K562 (cell line): ENCODE measurements around the gene IL1F10. TPM values are rescaled to one million over a fixed set of nuclear protein-coding genes. Genes with fewer than 3 reads are reported as not detected.

Source experiments
- ATAC-seq: fragments of 200-7000 bp; cut with Tn5 transposase; 3 replicates; pipeline ENCODE4 v1.9.1; 2020; ENCODE audit warnings: moderate library complexity
- BruUV-seq: library from RNA; stranded (reverse); fragments of 400-500 nt; replicated peaks from 2 replicates; lab custom pipeline; 2021; lab: Mats Ljungman, UMichigan
- CTCF ChIA-PET: fragments of 300-600 bp; formaldehyde crosslinking; extraction: SDS; loops from one replicate; lab custom pipeline; 2021; ENCODE audit warnings: low intra/inter-chr PET ratio; lab: Yijun Ruan, JAX
- POLR2A ChIA-PET: fragments of 300-600, 350-650 bp; sonication (Branson Sonifier 250); formaldehyde crosslinking; extraction: SDS; loops from one replicate; lab custom pipeline; 2021; ENCODE audit warnings: antibody characterized with exemption, inconsistent platforms; lab: Yijun Ruan, JAX
- DNase-seq, 4 experiments: peaks; one replicate each; pipeline versions ENCODE4 v3.0.0 to v3.0.0-alpha.2; 2011 to 2018; ENCODE audit warnings: low spot score in 3 of 4, mixed read lengths in 3 of 4; ENCODE audit errors: extremely low read depth in 1 of 4
- FAIRE-seq: peaks from 2 replicates; lab custom pipeline; 2011; peaks lifted over from hg19 to GRCh38; lab: Jason Lieb, UNC
- H2AFZ ChIP-seq: 2 replicates; pipeline ENCODE4 v1.6.0; 2011; ENCODE audit warnings: low read depth, low read length, control low read depth, inconsistent platforms
- H3K27ac ChIP-seq: fragments of 200-600 bp; 3 replicates; pipeline ENCODE4 v1.8.0; 2011; ENCODE audit warnings: low read depth, mild to moderate bottlenecking, control low read depth, inconsistent platforms, low read length, moderate library complexity, mixed read lengths; ENCODE audit errors: extremely low read depth
- H3K27me3 ChIP-seq, 2 experiments: fragments of 300-600 bp in 1 of 2; 2 replicates in 1 of 2; 3 replicates in 1 of 2; pipeline versions ENCODE4 v1.6.0 to v1.8.0; 2011; ENCODE audit warnings: inconsistent platforms in 2 of 2, low read length in 2 of 2, mild to moderate bottlenecking in 1 of 2, mixed read lengths in 1 of 2, moderate library complexity in 1 of 2; ENCODE audit not compliant: control insufficient read depth in 2 of 2, insufficient read depth in 2 of 2
- H3K36me3 ChIP-seq: fragments of 300-600 bp; 3 replicates; pipeline ENCODE4 v1.8.0; 2011; ENCODE audit warnings: mild to moderate bottlenecking, low read length, inconsistent platforms; ENCODE audit not compliant: control insufficient read depth, insufficient read depth
- H3K4me1 ChIP-seq, 2 experiments: fragments of 200-600 bp in 1 of 2; replicated peaks in 1 of 2; 2 replicates in 1 of 2; 3 replicates in 1 of 2; pipeline versions ENCODE4 v1.5.1 to v1.8.0; 2011; ENCODE audit warnings: inconsistent platforms in 2 of 2, low read length in 2 of 2, mild to moderate bottlenecking in 1 of 2, mixed read lengths in 1 of 2, moderate library complexity in 1 of 2; ENCODE audit not compliant: control insufficient read depth in 2 of 2, insufficient read depth in 2 of 2
- H3K4me2 ChIP-seq: 2 replicates; pipeline ENCODE4 v1.6.1; 2011; ENCODE audit warnings: low read length, control low read depth, inconsistent platforms, mixed read lengths; ENCODE audit not compliant: insufficient read depth
- H3K4me3 ChIP-seq: fragments of 200-600 bp; sonication (generic), shearing (Covaris generic); 2 replicates; pipeline ENCODE4 v1.5.1; 2016; ENCODE audit warnings: control low read depth, inconsistent platforms
- H3K79me2 ChIP-seq: fragments of 200-600 bp; 3 replicates; pipeline ENCODE4 v1.8.0; 2011; ENCODE audit warnings: low read length, inconsistent platforms; ENCODE audit not compliant: control insufficient read depth, insufficient read depth
- H3K9ac ChIP-seq, 2 experiments: 2 replicates each; pipeline versions ENCODE4 v1.6.0 to v1.6.1; 2011; ENCODE audit warnings: low read depth in 2 of 2, low read length in 2 of 2, control low read depth in 1 of 2, inconsistent platforms in 1 of 2, mild to moderate bottlenecking in 1 of 2, mixed read lengths in 1 of 2; ENCODE audit not compliant: insufficient read depth in 1 of 2
- H3K9me1 ChIP-seq: one replicate; pipeline ENCODE4 v1.6.0; 2011; ENCODE audit warnings: inconsistent platforms, mild to moderate bottlenecking, low read length, moderate library complexity; ENCODE audit not compliant: control insufficient read depth, insufficient read depth
- H3K9me3 ChIP-seq: replicated peaks from 2 replicates; pipeline ENCODE4 v1.5.1; 2011; ENCODE audit warnings: low read depth, low read length, inconsistent platforms; ENCODE audit not compliant: control insufficient read depth, insufficient read depth
- H4K20me1 ChIP-seq: replicated peaks from 2 replicates; pipeline ENCODE4 v1.6.1; 2011; ENCODE audit warnings: low read length, inconsistent platforms, mixed read lengths; ENCODE audit not compliant: control insufficient read depth, insufficient read depth
- EHMT2 ChIP-seq: fragments of 450-650 bp; IDR thresholded peaks from 2 replicates; pipeline ENCODE4 v1.6.1; 2018; ENCODE audit warnings: antibody characterized with exemption
- PHTF2 ChIP-seq: fragments of 250-450 bp; sonication (Bioruptor Pico); IDR thresholded peaks from 2 replicates; pipeline ENCODE4 v1.5.0; 2021; ENCODE audit warnings: mild to moderate bottlenecking
- POLR2H ChIP-seq: IDR thresholded peaks from 2 replicates; pipeline ENCODE4 v1.6.1; 2016; ENCODE audit warnings: missing genetic modification characterization, low read depth, mild to moderate bottlenecking, control low read depth, missing compliant biosample characterization, moderate library complexity
- ZNF197 ChIP-seq: fragments of 200-800 bp; sonication (Bioruptor generic); IDR thresholded peaks from 2 replicates; pipeline ENCODE4 v1.6.1; 2016; ENCODE audit warnings: low read depth, missing genetic modification characterization, missing compliant biosample characterization
- ZNF41 ChIP-seq: fragments of 250-450 bp; sonication (Bioruptor Pico); conservative IDR thresholded peaks from 2 replicates; pipeline ENCODE4 v1.4.0; 2020; ENCODE audit warnings: mild to moderate bottlenecking
- WGBS: fragments of 100-300 bp; shearing (Covaris generic); methylation state at CpG from one replicate; pipeline ENCODE4 v1.1.6; 2016; ENCODE audit warnings: low coverage, mixed read lengths; ENCODE audit not compliant: insufficient coverage; ENCODE audit errors: missing lambda C conversion rate; 5-methylcytosine and 5-hydroxymethylcytosine counted together
- in situ Hi-C: fragments of 300-500 bp; cut with MboI; formaldehyde crosslinking; loops from 4 replicates; pipeline ENCODE4 v1.15.0; 2018; ENCODE audit warnings: inconsistent platforms, mixed read lengths
- intact Hi-C: fragments of 100-400 bp; cut with micrococcal nuclease; formaldehyde crosslinking; loops from 2 replicates; pipeline ENCODE4 v1.14.2; 2022
- polyA plus RNA-seq, 8 experiments: library from polyadenylated mRNA; depleted of rRNA in 4 of 8; stranded (reverse) in 5 of 8; unstranded in 3 of 8; fragments of >200 nt; fragmentation: Nextera tagmentation in 2 of 8; fragmentation: Illumina TruSeq in 1 of 8; extraction: Ambion mirVana in 2 of 8; extraction: Trizol in 1 of 8; gene quantifications; 2 replicates each; pipeline versions ENCODE4 v1.2.1 to v1.2.3, GENCODE V29; 2011 to 2014; ENCODE audit warnings: inconsistent platforms in 1 of 8, missing spikeins in 1 of 8
- total RNA-seq, 7 experiments: library from RNA; depleted of rRNA in 6 of 7; stranded (reverse); fragments of >200 nt in 6 of 7; fragmentation: Illumina TruSeq in 2 of 7; extraction: Trizol in 2 of 7; gene quantifications; 2 replicates each; pipeline versions ENCODE4 v1.2.1 to v1.2.3, GENCODE V29; 2011 to 2021; ENCODE audit warnings: low replicate concordance in 1 of 7
- TF ChIP-seq, protein P1 (sequence below): fragments of 250-450 bp; sonication (Bioruptor Pico); IDR thresholded peaks from 2 replicates; pipeline ENCODE4 v1.4.0; 2020; ENCODE audit warnings: mild to moderate bottlenecking
- TF ChIP-seq, protein P2 (sequence below): fragments of 150-350 bp; IDR thresholded peaks from 2 replicates; pipeline ENCODE4 v1.6.1; 2014; ENCODE audit warnings: low read depth, mild to moderate bottlenecking, low read length, borderline replicate concordance
- TF ChIP-seq, protein P3 (sequence below): fragments of 250-450 bp; sonication (Bioruptor Pico); IDR thresholded peaks from 2 replicates; pipeline ENCODE4 v1.5.0; 2020; ENCODE audit warnings: mild to moderate bottlenecking

IL1F10 gene
- total and polyA plus RNA-seq, 9 of the 15 experiments (the other 6 are each of a cell fraction or from before 2014, with no cell fraction given): not detected

DNA sequence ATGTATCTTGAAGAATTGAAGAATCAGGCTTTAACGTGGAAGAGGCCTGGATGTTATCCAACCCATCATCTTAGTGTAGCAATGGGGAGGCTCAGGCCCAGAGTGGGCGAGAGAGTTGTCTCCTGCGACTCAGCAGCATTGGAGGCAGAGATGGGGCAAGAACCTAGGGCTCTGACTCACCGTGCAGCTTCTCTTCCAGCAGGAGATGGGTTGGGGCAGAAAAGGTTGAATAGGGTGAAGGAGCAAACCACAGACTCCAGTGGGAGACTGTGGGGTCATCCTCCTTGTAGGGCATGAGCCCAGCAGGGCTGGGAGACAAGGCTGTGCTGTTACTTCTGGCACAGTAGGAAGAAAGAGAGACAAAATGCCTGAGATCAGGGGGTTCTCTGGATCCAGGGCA lies 7.4 kb upstream of the IL1F10 start:
- H4K20me1 ChIP-seq: no peaks in the 10 kb centered on the region
- WGBS: 1% methylated on average over 4 of the region's 4 CpGs
- TF ChIP-seq POLR2H (tag): no peak
- no peak for TF ChIP-seq PHTF2 (CRISPR knock-in tag)
- TF ChIP-seq EHMT2: no peak
- in situ Hi-C loops: no loop called here
- ATAC-seq (no peak), FAIRE-seq (no peak), DNase-seq (no peak)
- no peaks in the 10 kb centered on the region for H3K4me1 ChIP-seq
- H3K4me2 ChIP-seq: no peak overlapping the region
- BruUV-seq: no TSS peak
- H3K79me2 ChIP-seq: no peaks in the 10 kb centered on the region
- ChIA-PET POLR2A (no interaction called here), CTCF (no interaction called here)
- H3K36me3 ChIP-seq: no peaks in the 10 kb centered on the region
- no peaks in the 10 kb centered on the region for H3K9me3 ChIP-seq
- H3K27me3 ChIP-seq: peaks cover 0 to 22% of the 10 kb centered on the region in 2 experiments; a peak in 3 of 5 replicates
- no peak overlapping the region for H3K4me3 ChIP-seq
- H3K9me1 ChIP-seq: no peaks in the 10 kb centered on the region
- no peak overlapping the region for H2AFZ ChIP-seq
- no peak overlapping the region for H3K27ac ChIP-seq
- H3K9ac ChIP-seq: no peak overlapping the region
- intact Hi-C loops: no loop called here

DNA sequence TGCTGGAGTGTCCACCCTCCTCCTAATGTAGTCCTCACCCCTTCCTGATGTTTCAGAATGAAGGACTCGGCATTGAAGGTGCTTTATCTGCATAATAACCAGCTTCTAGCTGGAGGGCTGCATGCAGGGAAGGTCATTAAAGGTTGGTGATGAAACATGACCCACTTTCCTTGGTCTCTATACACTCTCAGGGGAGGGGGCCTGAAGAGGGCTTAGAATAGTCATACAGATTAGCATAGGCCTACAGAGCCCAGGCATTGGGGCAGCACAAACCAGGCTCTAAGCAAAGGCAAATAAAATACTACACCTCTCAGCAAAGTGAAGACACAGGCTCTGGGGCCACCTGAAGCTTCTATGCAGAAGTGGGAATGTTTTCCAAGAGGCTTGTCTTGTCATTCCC lies 7.0 kb upstream of the IL1F10 start:
- H3K4me1 ChIP-seq: no peaks in the 10 kb centered on the region
- in situ Hi-C loops: no loop called here
- no peak for DNase-seq
- H3K79me2 ChIP-seq: no peaks in the 10 kb centered on the region
- ChIA-PET POLR2A (no interaction called here), CTCF (no interaction called here)
- H3K27me3 ChIP-seq: peaks cover 0 to 22% of the 10 kb centered on the region in 2 experiments; a peak in 3 of 5 replicates
- BruUV-seq: no TSS peak
- no peak overlapping the region for H3K27ac ChIP-seq
- H3K4me2 ChIP-seq: no peak overlapping the region
- no peaks in the 10 kb centered on the region for H4K20me1 ChIP-seq
- no peak for ATAC-seq
- H3K36me3 ChIP-seq: no peaks in the 10 kb centered on the region
- no peak for FAIRE-seq
- H3K9ac ChIP-seq: no peak overlapping the region
- H3K9me1 ChIP-seq: no peaks in the 10 kb centered on the region
- H2AFZ ChIP-seq: no peak overlapping the region
- intact Hi-C loops: no loop called here
- 0% methylated on average over 1 of the region's 1 CpG for WGBS
- no peak overlapping the region for H3K4me3 ChIP-seq
- H3K9me3 ChIP-seq: no peaks in the 10 kb centered on the region
- TF ChIP-seq, protein P1, sequence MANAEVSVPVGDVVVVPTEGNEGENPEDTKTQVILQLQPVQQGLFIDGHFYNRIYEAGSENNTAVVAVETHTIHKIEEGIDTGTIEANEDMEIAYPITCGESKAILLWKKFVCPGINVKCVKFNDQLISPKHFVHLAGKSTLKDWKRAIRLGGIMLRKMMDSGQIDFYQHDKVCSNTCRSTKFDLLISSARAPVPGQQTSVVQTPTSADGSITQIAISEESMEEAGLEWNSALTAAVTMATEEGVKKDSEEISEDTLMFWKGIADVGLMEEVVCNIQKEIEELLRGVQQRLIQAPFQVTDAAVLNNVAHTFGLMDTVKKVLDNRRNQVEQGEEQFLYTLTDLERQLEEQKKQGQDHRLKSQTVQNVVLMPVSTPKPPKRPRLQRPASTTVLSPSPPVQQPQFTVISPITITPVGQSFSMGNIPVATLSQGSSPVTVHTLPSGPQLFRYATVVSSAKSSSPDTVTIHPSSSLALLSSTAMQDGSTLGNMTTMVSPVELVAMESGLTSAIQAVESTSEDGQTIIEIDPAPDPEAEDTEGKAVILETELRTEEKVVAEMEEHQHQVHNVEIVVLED (CRISPR knock-in tag): no peak
- TF ChIP-seq, protein P2, sequence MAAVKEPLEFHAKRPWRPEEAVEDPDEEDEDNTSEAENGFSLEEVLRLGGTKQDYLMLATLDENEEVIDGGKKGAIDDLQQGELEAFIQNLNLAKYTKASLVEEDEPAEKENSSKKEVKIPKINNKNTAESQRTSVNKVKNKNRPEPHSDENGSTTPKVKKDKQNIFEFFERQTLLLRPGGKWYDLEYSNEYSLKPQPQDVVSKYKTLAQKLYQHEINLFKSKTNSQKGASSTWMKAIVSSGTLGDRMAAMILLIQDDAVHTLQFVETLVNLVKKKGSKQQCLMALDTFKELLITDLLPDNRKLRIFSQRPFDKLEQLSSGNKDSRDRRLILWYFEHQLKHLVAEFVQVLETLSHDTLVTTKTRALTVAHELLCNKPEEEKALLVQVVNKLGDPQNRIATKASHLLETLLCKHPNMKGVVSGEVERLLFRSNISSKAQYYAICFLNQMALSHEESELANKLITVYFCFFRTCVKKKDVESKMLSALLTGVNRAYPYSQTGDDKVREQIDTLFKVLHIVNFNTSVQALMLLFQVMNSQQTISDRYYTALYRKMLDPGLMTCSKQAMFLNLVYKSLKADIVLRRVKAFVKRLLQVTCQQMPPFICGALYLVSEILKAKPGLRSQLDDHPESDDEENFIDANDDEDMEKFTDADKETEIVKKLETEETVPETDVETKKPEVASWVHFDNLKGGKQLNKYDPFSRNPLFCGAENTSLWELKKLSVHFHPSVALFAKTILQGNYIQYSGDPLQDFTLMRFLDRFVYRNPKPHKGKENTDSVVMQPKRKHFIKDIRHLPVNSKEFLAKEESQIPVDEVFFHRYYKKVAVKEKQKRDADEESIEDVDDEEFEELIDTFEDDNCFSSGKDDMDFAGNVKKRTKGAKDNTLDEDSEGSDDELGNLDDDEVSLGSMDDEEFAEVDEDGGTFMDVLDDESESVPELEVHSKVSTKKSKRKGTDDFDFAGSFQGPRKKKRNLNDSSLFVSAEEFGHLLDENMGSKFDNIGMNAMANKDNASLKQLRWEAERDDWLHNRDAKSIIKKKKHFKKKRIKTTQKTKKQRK: no peak
- TF ChIP-seq ZNF197 (CRISPR knock-in tag) (no peak), ZNF41 (CRISPR knock-in tag) (no peak), EHMT2 (no peak)
- TF ChIP-seq, protein P3, sequence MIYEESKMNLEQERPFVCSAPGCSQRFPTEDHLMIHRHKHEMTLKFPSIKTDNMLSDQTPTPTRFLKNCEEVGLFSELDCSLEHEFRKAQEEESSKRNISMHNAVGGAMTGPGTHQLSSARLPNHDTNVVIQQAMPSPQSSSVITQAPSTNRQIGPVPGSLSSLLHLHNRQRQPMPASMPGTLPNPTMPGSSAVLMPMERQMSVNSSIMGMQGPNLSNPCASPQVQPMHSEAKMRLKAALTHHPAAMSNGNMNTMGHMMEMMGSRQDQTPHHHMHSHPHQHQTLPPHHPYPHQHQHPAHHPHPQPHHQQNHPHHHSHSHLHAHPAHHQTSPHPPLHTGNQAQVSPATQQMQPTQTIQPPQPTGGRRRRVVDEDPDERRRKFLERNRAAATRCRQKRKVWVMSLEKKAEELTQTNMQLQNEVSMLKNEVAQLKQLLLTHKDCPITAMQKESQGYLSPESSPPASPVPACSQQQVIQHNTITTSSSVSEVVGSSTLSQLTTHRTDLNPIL (CRISPR knock-in tag): no peak
